ENCODE measurements around the gene PKP3.

PKP3 gene

GRCh38 chr11:381501-382072, 12.4 kb upstream of the PKP3 start:
- TF ChIP-seq, protein P1, sequence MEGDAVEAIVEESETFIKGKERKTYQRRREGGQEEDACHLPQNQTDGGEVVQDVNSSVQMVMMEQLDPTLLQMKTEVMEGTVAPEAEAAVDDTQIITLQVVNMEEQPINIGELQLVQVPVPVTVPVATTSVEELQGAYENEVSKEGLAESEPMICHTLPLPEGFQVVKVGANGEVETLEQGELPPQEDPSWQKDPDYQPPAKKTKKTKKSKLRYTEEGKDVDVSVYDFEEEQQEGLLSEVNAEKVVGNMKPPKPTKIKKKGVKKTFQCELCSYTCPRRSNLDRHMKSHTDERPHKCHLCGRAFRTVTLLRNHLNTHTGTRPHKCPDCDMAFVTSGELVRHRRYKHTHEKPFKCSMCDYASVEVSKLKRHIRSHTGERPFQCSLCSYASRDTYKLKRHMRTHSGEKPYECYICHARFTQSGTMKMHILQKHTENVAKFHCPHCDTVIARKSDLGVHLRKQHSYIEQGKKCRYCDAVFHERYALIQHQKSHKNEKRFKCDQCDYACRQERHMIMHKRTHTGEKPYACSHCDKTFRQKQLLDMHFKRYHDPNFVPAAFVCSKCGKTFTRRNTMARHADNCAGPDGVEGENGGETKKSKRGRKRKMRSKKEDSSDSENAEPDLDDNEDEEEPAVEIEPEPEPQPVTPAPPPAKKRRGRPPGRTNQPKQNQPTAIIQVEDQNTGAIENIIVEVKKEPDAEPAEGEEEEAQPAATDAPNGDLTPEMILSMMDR (IDR thresholded peaks at IDR 0.05; ENCODE audit: insufficient read depth, missing control alignments): no peak
- FAIRE-seq (no peak), DNase-seq (ENCODE audit: insufficient read length, low spot score) (no peak)

- DNase-seq (ENCODE audit: insufficient read length, low spot score) (no peak), FAIRE-seq (no peak)
- TF ChIP-seq, protein P1 (IDR thresholded peaks at IDR 0.05; ENCODE audit: insufficient read depth, missing control alignments): no peak
These were observed 11.9 kb upstream of the PKP3 start for GRCh38 chr11:382081-382629.

GRCh38 chr11:383431-383830, 10.6 kb upstream of the PKP3 start:
- FAIRE-seq (no peak), DNase-seq (ENCODE audit: insufficient read length, low spot score) (no peak)
- TF ChIP-seq, protein P1 (IDR thresholded peaks at IDR 0.05; ENCODE audit: insufficient read depth, missing control alignments): no peak

DNA sequence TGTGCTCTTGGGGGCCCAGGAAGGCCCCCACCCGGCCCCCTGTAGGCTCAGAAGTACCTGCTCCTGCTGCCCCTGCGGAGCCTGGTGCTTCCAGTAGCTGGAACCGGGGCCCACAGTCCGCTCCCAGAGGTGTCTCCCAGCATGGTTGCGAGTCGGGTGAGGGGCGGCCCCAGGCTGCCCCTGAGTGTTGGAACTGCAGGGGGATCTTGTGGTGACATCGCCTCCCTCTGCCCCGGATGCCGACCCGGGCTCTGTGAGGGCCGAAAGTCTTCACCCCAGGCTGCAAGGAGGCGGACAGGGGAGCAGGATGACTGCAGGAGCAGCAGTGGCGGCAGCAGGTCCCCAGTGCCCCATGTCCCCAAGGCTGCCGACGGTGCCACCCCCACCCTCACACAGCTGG, 9.5 kb upstream of the PKP3 start:
- DNase-seq (ENCODE audit: insufficient read length, low spot score) (no peak), FAIRE-seq (no peak)
- TF ChIP-seq, protein P1 (IDR thresholded peaks at IDR 0.05; ENCODE audit: insufficient read depth, missing control alignments): no peak

- FAIRE-seq (no peak), DNase-seq (ENCODE audit: insufficient read length, low spot score) (no peak)
- TF ChIP-seq, protein P1 (IDR thresholded peaks at IDR 0.05; ENCODE audit: insufficient read depth, missing control alignments): no peak
These were observed 8.2 kb upstream of the PKP3 start for GRCh38 chr11:385594-386351.

DNA sequence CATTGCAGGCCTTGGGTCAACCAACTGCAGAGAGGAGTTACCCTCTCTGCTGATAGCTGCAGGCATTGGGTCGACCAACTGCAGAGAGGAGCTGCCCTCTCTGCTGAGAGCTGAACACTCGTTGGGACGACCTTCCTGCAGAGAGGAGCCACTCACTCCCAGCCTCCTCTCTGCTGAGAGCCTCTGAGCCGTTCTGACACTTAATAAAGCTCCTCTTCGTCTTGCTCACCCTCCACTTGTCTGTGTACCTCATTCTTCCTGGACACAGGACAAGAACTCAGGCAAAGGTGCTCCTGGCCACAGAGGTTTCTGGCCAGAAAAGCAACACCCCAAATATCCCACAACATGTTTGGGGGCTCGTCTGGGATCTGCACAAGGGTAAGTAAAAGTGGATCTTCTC, 7.5 kb upstream of the PKP3 start:
- TF ChIP-seq, protein P1 (IDR thresholded peaks at IDR 0.05; ENCODE audit: insufficient read depth, missing control alignments): no peak
- DNase-seq (ENCODE audit: insufficient read length, low spot score) (no peak), FAIRE-seq (no peak)
